HG02571 (cell line): ENCODE data around the gene LSG1.

ENCODE experiments used
- ATAC-seq: cut with Tn5 transposase; IDR thresholded peaks from one replicate; pipeline ENCODE4 v1.9.1; 2021; ENCODE audit warnings: mild to moderate bottlenecking, moderate library complexity; ENCODE audit not compliant: unreplicated experiment

Gene LSG1

GRCh38 chr3:194687638-194688199, 15.7 kb upstream of the LSG1 start:
- peak; percentile 41 for ATAC-seq

GRCh38 chr3:194686816-194687637, 15.0 kb upstream of the LSG1 start:
- no peak for ATAC-seq

- ATAC-seq: no peak
Observed at GRCh38 chr3:194686414-194686815, 14.4 kb upstream of the LSG1 start.

- ATAC-seq: no peak
Observed at GRCh38 chr3:194685718-194686413, 13.9 kb upstream of the LSG1 start, which contains the start of gene FAM43A. Gene FAM43A, plus strand, starts transcription at chr3:194685883. Its CDS starts 944 bp downstream, at chr3:194686827.

GRCh38 chr3:194685065-194685717, 13.2 kb upstream of the LSG1 start:
- ATAC-seq: no peak

GRCh38 chr3:194683380-194683779, 11.4 kb upstream of the LSG1 start:
- no peak for ATAC-seq

- ATAC-seq: peak; percentile 47
Observed at GRCh38 chr3:194682694-194683310, 10.8 kb upstream of the LSG1 start.

- no peak for ATAC-seq
Observed at GRCh38 chr3:194682189-194682693, 10.2 kb upstream of the LSG1 start.

- no peak for ATAC-seq
Observed at GRCh38 chr3:194680888-194681615, 9.1 kb upstream of the LSG1 start.

- ATAC-seq: no peak
Observed at GRCh38 chr3:194676471-194676870, 4.5 kb upstream of the LSG1 start.

GRCh38 chr3:194675680-194676079, 3.7 kb upstream of the LSG1 start:
- ATAC-seq: no peak

- ATAC-seq: no peak
Observed at GRCh38 chr3:194675081-194675640, 3.2 kb upstream of the LSG1 start.

GRCh38 chr3:194673761-194674160, 1.8 kb upstream of the LSG1 start:
- ATAC-seq: no peak

- ATAC-seq: no peak
Observed at GRCh38 chr3:194672876-194673275, 885 bp upstream of the LSG1 start.

- ATAC-seq: no peak
Observed at GRCh38 chr3:194671511-194671899, 486 bp downstream of the LSG1 start.

- ATAC-seq: no peak
Observed at GRCh38 chr3:194667363-194667762, 4.6 kb downstream of the LSG1 start.

- no peak for ATAC-seq
Observed at GRCh38 chr3:194664857-194665256, 7.1 kb downstream of the LSG1 start.

- ATAC-seq: no peak
Observed at GRCh38 chr3:194661946-194662345, 10.0 kb downstream of the LSG1 start.

- ATAC-seq: no peak
Observed at GRCh38 chr3:194661374-194661773, 10.6 kb downstream of the LSG1 start.

- no peak for ATAC-seq
Observed at GRCh38 chr3:194659778-194660177, 12.2 kb downstream of the LSG1 start.
